Measurements from ENCODE around the gene KIAA1614.

The KIAA1614 gene

DNA sequence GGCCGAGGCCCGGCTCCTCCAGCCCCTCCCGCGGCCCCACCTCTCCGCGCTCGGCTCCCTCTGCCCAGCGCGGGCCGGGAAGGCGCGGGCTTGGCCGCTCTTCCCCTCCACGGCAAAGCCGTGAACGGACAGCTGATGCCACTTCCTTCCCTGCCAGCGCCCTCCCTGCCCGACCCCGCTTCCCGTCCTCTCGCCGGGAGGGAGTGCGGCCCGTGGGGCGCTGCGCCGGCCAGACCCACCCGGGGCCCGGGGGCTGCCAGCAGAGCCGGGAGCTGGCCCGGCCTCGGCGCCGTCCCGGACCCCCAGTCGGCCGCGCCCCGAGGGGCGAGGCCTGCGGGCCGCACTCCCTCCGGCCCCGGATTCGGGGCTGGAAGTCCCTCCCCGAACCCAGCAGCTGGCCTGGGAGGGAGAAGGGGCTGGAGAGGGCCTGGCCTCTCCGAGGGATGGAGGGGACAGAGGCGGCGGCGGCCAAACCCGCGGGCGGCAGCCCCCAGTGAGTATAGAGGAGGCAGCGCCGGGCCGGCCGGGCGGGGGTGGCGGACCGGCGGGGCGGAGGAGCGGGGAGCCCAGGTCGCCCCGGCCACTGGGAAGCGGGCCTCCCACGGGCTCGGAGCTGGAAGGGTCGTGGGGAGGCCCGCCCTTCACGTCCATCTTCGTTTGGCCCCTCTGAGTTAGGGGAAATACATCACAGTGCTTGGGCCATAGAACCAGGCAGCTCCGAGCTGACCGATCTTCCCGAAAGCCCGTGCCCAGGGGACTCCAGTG lies at the start of gene KIAA1614:
Gene KIAA1614 (plus strand): TSS at position 97 of the 765 bp plus-strand sequence. CDS start 347 bp downstream, at position 444.
- no peak for DNase-seq

- DNase-seq = peak; percentile 47
Observed at GRCh38 chr1:180863158-180863775, 49.4 kb upstream of the KIAA1614 start.

DNA sequence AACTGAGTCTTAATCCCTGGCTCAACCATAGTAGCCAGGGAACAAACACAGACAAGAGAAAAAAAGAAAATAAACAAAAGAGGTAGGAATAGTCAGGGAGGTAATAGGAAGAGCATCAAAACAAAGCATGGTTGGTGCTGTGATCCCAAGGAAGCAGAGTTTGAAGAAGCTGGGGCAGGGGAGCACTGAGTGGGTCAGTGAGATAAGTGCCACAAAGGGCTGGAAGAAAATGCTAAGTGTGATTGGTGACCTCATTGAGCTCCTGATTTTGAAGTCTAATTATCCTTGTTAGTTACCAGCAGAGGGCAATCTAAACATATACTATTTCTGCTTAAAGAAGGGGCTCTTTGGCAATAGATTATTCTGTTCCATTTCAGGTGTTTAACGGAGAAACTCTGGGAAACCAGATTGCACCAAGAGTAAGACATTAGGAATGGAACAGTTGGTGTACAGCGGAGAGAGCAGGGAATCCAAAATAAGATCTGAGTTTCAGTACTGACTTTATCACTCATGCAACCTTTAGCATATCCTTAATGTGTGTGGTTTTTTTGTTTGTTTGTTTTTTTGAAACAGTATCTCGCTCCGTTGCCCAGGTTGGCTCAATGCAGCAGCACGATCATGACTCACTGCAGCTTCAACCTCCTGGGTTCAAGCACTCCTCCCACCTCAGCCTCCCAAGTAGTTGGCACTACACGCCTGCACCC lies 30.7 kb upstream of the KIAA1614 start:
- peak; percentile 39 for DNase-seq

DNA sequence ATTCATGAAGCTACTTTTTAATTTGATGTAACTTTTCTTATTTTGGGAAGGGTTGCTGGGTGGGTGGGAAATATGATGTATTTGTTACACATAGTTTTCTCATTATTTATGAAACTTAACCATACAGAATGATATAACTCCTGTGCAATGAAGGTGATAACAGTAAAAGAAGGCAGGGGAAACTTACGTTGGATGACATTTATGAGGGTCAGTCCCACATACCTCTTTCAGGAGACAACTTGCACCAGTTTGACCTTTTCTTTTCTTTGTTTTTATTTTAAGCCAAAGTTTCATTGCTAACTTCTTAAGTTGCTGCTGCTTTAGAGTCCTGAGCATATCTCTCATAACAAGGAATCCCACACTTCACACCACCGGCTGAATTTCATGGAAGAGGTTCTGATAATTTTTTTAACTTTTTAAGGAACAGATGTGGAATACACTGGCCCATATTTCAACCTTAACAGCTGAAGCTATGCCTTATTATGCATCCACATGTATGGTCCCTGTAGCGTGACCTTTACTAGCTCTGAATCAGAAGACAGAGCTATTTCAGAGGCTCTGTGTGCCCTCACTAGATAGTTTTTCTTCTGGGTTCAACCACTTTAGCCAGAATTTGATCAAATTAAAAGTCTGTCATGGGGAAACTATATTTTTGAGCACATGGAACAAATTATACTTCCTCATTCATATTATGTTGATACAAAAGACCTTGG lies 28.0 kb upstream of the KIAA1614 start:
- DNase-seq = no peak

DNA sequence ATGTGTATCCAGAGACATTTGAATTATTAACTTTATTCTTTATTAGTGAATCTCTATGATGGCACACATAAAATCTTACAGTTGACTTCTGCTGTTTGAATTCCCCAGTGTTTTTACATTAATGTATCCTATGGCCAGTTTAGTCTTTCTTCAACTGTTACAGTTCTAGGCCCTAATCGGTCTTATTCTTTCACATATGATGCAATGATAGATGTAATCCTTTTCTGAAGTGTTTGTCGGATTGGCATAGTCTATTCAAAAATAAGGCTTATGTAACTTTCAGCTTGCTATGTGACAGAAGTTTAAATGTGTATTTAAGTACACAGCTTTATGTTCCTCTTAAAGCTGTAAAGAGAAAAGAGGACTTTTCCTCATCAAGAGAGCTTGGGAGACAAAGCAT lies 26.4 kb upstream of the KIAA1614 start:
- DNase-seq = no peak

GRCh38 chr1:180887841-180888240 lies 24.9 kb upstream of the KIAA1614 start:
- DNase-seq = no peak

DNA sequence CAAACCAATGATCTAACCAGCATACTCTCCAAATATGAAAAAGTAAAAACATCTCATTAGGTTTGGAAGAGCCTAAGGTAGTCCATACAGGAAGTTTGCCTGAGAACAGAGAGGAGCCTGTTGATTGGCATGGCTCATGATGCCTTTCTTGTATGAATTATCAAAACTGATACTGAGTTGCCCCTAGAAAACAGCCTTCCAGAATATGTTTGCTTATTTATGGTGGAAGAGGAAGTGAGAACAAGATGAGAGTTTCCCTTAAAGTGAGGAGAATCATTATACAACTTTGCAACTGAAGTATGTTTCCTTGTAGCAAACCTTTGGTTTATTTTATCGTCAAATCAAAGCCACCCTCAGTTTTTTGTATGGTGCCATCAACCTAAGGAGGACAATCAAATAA lies 23.8 kb upstream of the KIAA1614 start:
- no peak for DNase-seq

GRCh38 chr1:180889325-180889724 lies 23.4 kb upstream of the KIAA1614 start:
- DNase-seq = no peak

GRCh38 chr1:180892272-180892671 lies 20.4 kb upstream of the KIAA1614 start:
- DNase-seq = no peak

- DNase-seq = no peak
Observed at GRCh38 chr1:180892675-180893074, 20.0 kb upstream of the KIAA1614 start.

- no peak for DNase-seq
Observed at GRCh38 chr1:180893614-180894013, 19.1 kb upstream of the KIAA1614 start.

DNA sequence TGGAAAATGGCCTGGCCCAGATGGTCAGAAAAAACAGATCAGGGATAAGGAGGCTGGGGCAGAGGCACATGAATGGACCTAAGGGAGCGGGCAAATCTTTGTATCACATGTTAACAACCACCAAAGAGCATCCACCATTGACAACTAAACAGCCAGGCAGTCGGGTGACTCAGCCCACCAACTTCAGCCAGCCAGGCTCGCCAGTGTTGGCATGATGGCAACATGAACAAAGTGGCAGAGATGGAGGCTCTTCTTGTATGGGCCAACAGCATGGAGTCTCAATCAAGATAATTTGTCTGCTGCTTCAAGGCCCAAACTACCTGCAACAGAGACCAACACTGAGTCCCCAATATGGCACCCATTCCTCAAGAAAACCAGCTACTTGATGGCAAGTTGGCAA lies 16.5 kb upstream of the KIAA1614 start:
- DNase-seq = no peak

DNA sequence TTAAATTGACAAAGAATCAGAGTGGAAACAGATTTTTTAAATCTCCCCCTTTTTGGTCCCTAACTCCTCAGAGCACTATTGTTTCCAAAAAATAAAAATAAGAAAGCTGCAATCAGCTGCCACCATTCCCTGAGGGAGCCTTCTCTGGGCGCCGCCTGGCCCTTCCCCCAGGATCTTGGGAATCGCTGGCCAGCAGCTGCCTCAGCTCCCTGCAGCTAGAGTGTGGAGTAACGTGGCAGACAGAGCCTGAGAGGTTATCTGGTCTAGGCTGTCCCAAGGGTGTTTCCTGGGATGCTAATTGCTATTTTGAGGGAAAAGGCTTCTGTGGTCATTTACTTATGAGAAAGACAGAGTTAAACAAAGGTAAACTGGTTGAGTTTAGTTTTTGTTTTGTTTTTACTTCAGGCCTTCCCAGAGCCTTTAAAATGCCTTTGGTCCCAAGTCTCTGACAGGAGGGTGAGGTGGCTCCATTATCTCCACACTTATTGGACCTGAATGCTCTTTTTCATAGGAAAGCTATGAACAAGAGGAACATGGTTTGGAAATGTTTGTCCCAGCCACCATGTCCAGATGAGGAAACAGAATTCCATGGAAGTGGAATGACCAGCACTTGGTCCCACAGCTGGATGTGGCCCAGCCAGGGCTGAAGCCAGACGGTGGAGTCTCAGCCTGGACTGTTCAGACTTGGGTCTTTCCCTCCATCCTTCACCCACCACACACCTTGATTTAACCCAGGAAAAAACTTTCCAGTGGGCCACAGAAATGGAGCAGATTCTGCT lies 14.1 kb upstream of the KIAA1614 start:
- DNase-seq = no peak

GRCh38 chr1:180899262-180899661 lies 13.4 kb upstream of the KIAA1614 start:
- DNase-seq = no peak

GRCh38 chr1:180901076-180901990 lies 11.4 kb upstream of the KIAA1614 start:
- DNase-seq = no peak

DNA sequence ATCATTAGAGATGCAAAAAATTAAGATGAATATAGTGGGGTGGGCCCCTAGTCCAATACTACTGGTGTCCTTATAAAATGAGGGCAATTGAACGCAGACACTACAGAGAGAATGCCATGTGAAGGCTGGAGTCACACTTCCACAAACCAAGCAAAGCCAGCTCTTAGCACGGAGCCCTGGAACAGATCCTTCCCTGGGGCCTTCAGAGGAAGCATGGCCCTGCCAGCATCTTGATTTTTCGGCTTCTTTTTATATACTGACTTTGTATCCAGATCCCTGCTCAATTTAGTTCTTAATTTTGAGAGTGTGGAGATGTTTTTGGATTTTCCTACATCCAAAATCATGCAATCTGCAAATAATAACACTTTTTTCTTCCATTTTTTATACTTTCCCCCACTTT lies 10.2 kb upstream of the KIAA1614 start:
- no peak for DNase-seq

- no peak for DNase-seq
Observed at GRCh38 chr1:180905927-180906326, 6.8 kb upstream of the KIAA1614 start.

DNA sequence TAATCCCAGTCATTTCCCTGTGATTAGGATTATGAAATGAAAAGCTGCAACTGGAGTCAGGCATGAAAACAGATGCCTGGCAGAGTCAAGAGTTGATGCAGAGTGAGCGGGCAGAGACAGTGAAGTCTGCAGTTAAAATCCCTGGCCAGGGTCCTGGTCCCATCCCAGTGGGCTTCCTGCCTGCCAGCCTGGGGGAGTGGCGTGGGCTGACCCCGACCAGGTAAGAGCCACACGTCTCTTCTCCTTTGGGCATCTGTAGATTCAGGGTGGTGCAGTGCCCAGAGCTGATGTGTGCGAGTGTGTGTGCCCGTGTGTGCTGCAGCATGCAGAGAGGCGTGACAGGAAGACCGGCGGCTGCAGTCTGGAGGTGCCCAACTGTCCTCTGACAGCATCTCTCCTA lies 6.2 kb upstream of the KIAA1614 start:
- DNase-seq = no peak

- no peak for DNase-seq
Observed at GRCh38 chr1:180907313-180908055, 5.2 kb upstream of the KIAA1614 start.

GRCh38 chr1:180908074-180908765 lies 4.5 kb upstream of the KIAA1614 start:
- no peak for DNase-seq
